HT1080 (cell line): ENCODE measurements around the gene SPSB1. TPM values are rescaled to one million over a fixed set of nuclear protein-coding genes. Genes with fewer than 3 reads are reported as not detected.

ENCODE experiments used
- DNase-seq: peaks from one replicate; pipeline ENCODE4 v3.0.0-alpha.2; 2015; ENCODE audit warnings: low read depth
- total RNA-seq: library from RNA; depleted of rRNA; stranded (reverse); fragments of >200 nt; shearing (Covaris generic); gene quantifications from 2 replicates; pipeline ENCODE4 v1.2.3, GENCODE V29; 2014

Gene SPSB1
- total RNA-seq, 1 experiment from 2014 or later = 18.3 TPM

- DNase-seq = no peak
Measured at GRCh38 chr1:9361630-9362260, 69.1 kb downstream of the SPSB1 start.

- no peak for DNase-seq
Measured at GRCh38 chr1:9362488-9362887, 69.8 kb downstream of the SPSB1 start.

GRCh38 chr1:9363061-9363471, 70.4 kb downstream of the SPSB1 start:
- DNase-seq = no peak

- no peak for DNase-seq
Measured at GRCh38 chr1:9366298-9366697, 73.6 kb downstream of the SPSB1 start.

GRCh38 chr1:9366943-9367780, 74.5 kb downstream of the SPSB1 start:
- no peak for DNase-seq

GRCh38 chr1:9367806-9368205, 75.1 kb downstream of the SPSB1 start:
- no peak for DNase-seq

- DNase-seq = no peak
Measured at GRCh38 chr1:9368356-9368755, 75.7 kb downstream of the SPSB1 start.

GRCh38 chr1:9369964-9370788, 77.5 kb downstream of the SPSB1 start:
- DNase-seq = no peak

- no peak for DNase-seq
Measured at GRCh38 chr1:9371391-9371935, 78.8 kb downstream of the SPSB1 start.

GRCh38 chr1:9371951-9372350, 79.3 kb downstream of the SPSB1 start:
- no peak for DNase-seq

GRCh38 chr1:9373619-9374018, 80.9 kb downstream of the SPSB1 start:
- DNase-seq = no peak

GRCh38 chr1:9374748-9375341, 82.2 kb downstream of the SPSB1 start:
- DNase-seq = no peak

GRCh38 chr1:9375912-9376311, 83.2 kb downstream of the SPSB1 start:
- no peak for DNase-seq

- no peak for DNase-seq
Measured at GRCh38 chr1:9376430-9376829, 83.7 kb downstream of the SPSB1 start.

- peak; percentile 41 for DNase-seq
Measured at GRCh38 chr1:9376886-9377333, 84.2 kb downstream of the SPSB1 start.

- DNase-seq = no peak
Measured at GRCh38 chr1:9378801-9379200, 86.1 kb downstream of the SPSB1 start.

GRCh38 chr1:9380711-9381110, 88.0 kb downstream of the SPSB1 start:
- no peak for DNase-seq

GRCh38 chr1:9382643-9383491, 90.2 kb downstream of the SPSB1 start:
- no peak for DNase-seq

GRCh38 chr1:9384128-9384527, 91.4 kb downstream of the SPSB1 start:
- no peak for DNase-seq

- no peak for DNase-seq
Measured at GRCh38 chr1:9384751-9385245, 92.1 kb downstream of the SPSB1 start.
